HepG2 (cell line): ENCODE results near the gene MT1G. TPM values are rescaled to one million over a fixed set of nuclear protein-coding genes. Genes with fewer than 3 reads are reported as not detected.

Source experiments
- ARNTL ChIP-seq: sonication (generic); formaldehyde crosslinking; IDR thresholded peaks from 2 replicates; pipeline ENCODE4 v1.4.0; 2020; ENCODE audit warnings: mild to moderate bottlenecking, missing genetic modification reagents
- CREB1 ChIP-seq, 2 experiments: fragments of 450-650 bp in 1 of 2; IDR thresholded peaks; 2 replicates each; pipeline ENCODE4 v1.6.1; 2016 to 2017; ENCODE audit warnings: control low read depth in 1 of 2, mild to moderate bottlenecking in 1 of 2, missing compliant biosample characterization in 1 of 2, missing genetic modification characterization in 1 of 2
- FOXA3 ChIP-seq: IDR thresholded peaks from 2 replicates; pipeline ENCODE4 v1.6.1; 2016; ENCODE audit warnings: missing genetic modification reagents, missing compliant biosample characterization
- HHEX ChIP-seq: IDR thresholded peaks from 2 replicates; pipeline ENCODE4 v1.6.1; 2016; ENCODE audit warnings: control low read depth
- MBD4 ChIP-seq: IDR thresholded peaks from 2 replicates; pipeline ENCODE4 v1.6.1; 2012; ENCODE audit warnings: low read length, inconsistent platforms, borderline replicate concordance
- MEIS1 ChIP-seq: sonication (generic); formaldehyde crosslinking; IDR thresholded peaks from 2 replicates; pipeline ENCODE4 v1.9.0; 2021; ENCODE audit warnings: mild to moderate bottlenecking, missing genetic modification reagents, moderate library complexity, borderline replicate concordance
- PAF1 ChIP-seq: IDR thresholded peaks from 2 replicates; pipeline ENCODE4 v1.6.1; 2016; ENCODE audit warnings: missing genetic modification reagents, missing compliant biosample characterization
- REST ChIP-seq, 2 experiments: IDR thresholded peaks; 2 replicates each; pipeline ENCODE4 v1.6.1; 2011 to 2012; ENCODE audit warnings: low read length in 2 of 2, borderline replicate concordance in 1 of 2, low read depth in 1 of 2, mild to moderate bottlenecking in 1 of 2, moderate library complexity in 1 of 2
- SP2 ChIP-seq: sonication (generic); formaldehyde crosslinking; IDR thresholded peaks from 2 replicates; pipeline ENCODE4 v1.5.1; 2020; ENCODE audit warnings: mild to moderate bottlenecking, missing genetic modification reagents
- TGIF2 ChIP-seq: IDR thresholded peaks from 2 replicates; pipeline ENCODE4 v1.6.1; 2016; ENCODE audit warnings: control low read depth, missing compliant biosample characterization
- ZNF570 ChIP-seq: sonication (generic); formaldehyde crosslinking; IDR thresholded peaks from 2 replicates; pipeline ENCODE4 v1.4.0; 2020; ENCODE audit warnings: mild to moderate bottlenecking, missing genetic modification reagents, borderline replicate concordance
- ZNF609 ChIP-seq: sonication (generic); formaldehyde crosslinking; IDR thresholded peaks from 2 replicates; pipeline ENCODE4 v1.4.0; 2020; ENCODE audit warnings: mild to moderate bottlenecking, missing genetic modification reagents, borderline replicate concordance
- ZNF678 ChIP-seq: sonication (generic); formaldehyde crosslinking; IDR thresholded peaks from 2 replicates; pipeline ENCODE4 v1.4.0; 2020; ENCODE audit warnings: mild to moderate bottlenecking, missing genetic modification reagents
- ZSCAN25 ChIP-seq: sonication (generic); formaldehyde crosslinking; IDR thresholded peaks from 2 replicates; pipeline ENCODE4 v1.8.0; 2022; ENCODE audit warnings: mild to moderate bottlenecking, missing genetic modification reagents
- polyA plus RNA-seq, 8 experiments: library from polyadenylated mRNA; depleted of rRNA in 3 of 8; stranded (reverse) in 7 of 8; unstranded in 1 of 8; fragments of >200 nt; fragmentation: Illumina TruSeq in 4 of 8; extraction: Trizol in 4 of 8; gene quantifications; 2 replicates each; pipeline versions ENCODE4 v1.2.1 to v1.2.3, GENCODE V29; 2011 to 2016; ENCODE audit warnings: low read depth in 4 of 8, missing spikeins in 1 of 8, mixed read lengths in 1 of 8; ENCODE audit not compliant: insufficient read depth in 1 of 8
- total RNA-seq, 5 experiments: library from RNA; depleted of rRNA; stranded (reverse); fragments of >200 nt; fragmentation: Illumina TruSeq; extraction: Trizol; gene quantifications; 2 replicates each; pipeline ENCODE4 v1.2.3, GENCODE V29; 2016; ENCODE audit warnings: low read depth in 1 of 5
- TF ChIP-seq, protein P1 (sequence below): sonication (generic); formaldehyde crosslinking; IDR thresholded peaks from 2 replicates; pipeline ENCODE4 v1.4.0; 2020; ENCODE audit warnings: mild to moderate bottlenecking, missing genetic modification reagents
- TF ChIP-seq, protein P2 (sequence below): sonication (generic); formaldehyde crosslinking; IDR thresholded peaks from 2 replicates; pipeline ENCODE4 v1.5.0; 2020; ENCODE audit warnings: missing genetic modification reagents

Gene MT1G
- total and polyA plus RNA-seq, 2 of the 13 experiments (the other 11 are each of a cell fraction or from before 2014, with no cell fraction given), result 3.6 to 377 TPM

- TF ChIP-seq FOXA3 (peak; percentile 15; the same call in 1 of the 2 replicates), ZNF678 (CRISPR knock-in tag) (no peak), ZSCAN25 (CRISPR knock-in tag) (no peak; the same call in none of the 2 replicates), ZNF609 (CRISPR knock-in tag) (peak; percentile 26; the same call in 1 of the 2 replicates), SP2 (CRISPR knock-in tag) (no peak), CREB1 (IDR thresholded peaks at IDR 0.05) (no peak), CREB1 (CRISPR knock-in tag; IDR thresholded peaks at IDR 0.05) (no peak), ZNF570 (CRISPR knock-in tag) (no peak), PAF1 (CRISPR knock-in tag) (no peak), MEIS1 (CRISPR knock-in tag) (no peak), MBD4 (no peak), TGIF2 (CRISPR knock-in tag) (no peak), REST (IDR thresholded peaks at IDR 0.05; ENCODE audit: borderline replicate concordance in 1 of 2, low read depth in 1 of 2, low read length in 2 of 2) (peak in 1 of 2 experiments; percentile 20; a peak in 1 of 4 replicates), ARNTL (CRISPR knock-in tag) (peak; percentile 77), HHEX (CRISPR knock-in tag) (no peak)
- TF ChIP-seq, protein P1, sequence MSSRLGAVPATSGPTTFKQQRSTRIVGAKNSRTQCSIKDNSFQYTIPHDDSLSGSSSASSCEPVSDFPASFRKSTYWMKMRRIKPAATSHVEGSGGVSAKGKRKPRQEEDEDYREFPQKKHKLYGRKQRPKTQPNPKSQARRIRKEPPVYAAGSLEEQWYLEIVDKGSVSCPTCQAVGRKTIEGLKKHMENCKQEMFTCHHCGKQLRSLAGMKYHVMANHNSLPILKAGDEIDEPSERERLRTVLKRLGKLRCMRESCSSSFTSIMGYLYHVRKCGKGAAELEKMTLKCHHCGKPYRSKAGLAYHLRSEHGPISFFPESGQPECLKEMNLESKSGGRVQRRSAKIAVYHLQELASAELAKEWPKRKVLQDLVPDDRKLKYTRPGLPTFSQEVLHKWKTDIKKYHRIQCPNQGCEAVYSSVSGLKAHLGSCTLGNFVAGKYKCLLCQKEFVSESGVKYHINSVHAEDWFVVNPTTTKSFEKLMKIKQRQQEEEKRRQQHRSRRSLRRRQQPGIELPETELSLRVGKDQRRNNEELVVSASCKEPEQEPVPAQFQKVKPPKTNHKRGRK, result no peak; the same call in 1 of the 2 replicates
- TF ChIP-seq, protein P2, sequence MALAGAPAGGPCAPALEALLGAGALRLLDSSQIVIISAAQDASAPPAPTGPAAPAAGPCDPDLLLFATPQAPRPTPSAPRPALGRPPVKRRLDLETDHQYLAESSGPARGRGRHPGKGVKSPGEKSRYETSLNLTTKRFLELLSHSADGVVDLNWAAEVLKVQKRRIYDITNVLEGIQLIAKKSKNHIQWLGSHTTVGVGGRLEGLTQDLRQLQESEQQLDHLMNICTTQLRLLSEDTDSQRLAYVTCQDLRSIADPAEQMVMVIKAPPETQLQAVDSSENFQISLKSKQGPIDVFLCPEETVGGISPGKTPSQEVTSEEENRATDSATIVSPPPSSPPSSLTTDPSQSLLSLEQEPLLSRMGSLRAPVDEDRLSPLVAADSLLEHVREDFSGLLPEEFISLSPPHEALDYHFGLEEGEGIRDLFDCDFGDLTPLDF (CRISPR knock-in tag), result no peak
These were observed 14.3 kb upstream of the MT1G start, which contains the start of gene MT1X (continued) for GRCh38 chr16:56681939-56682702.
